ENCODE results near the gene LRRN1.

LRRN1 gene

DNA sequence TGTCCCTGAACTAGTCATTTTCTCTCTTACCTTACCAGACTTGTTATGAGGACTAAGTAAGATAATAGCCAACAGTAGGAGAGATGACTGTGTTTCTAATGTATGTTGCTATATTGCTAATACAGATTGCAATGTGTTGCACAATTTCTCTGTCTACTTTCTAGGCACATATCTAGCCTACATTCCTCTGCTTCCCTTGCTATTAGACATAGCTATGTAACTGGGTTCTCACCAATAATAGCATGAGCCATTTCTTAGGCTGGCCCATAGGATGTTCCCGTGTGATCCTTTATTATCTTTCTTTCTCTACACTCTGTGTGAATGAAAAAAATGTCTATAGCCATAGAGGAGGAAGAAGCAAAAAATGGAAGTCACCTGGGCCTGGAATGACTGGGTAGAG, 6.8 kb upstream of the LRRN1 start:
- no peak for DNase-seq
- no peaks in the 10 kb centered on the region for H3K9me3 ChIP-seq (replicated peaks; ENCODE audit: insufficient read depth, low read length)
- no peaks in the 10 kb centered on the region for H3F3A ChIP-seq (ENCODE audit: insufficient read depth, low read length)
- no peaks in the 10 kb centered on the region for H3K36me3 ChIP-seq (replicated peaks; ENCODE audit: insufficient read depth, low read length)
- H3K27ac ChIP-seq (ENCODE audit: low read length), result no peak overlapping the region
- H3K4me1 ChIP-seq (ENCODE audit: low read length), result no peaks in the 10 kb centered on the region
- no peaks in the 10 kb centered on the region for H4K20me1 ChIP-seq (ENCODE audit: insufficient read depth, low read length)
- no peak for TF ChIP-seq EZH2 (optimal IDR thresholded peaks at IDR 0.05; ENCODE audit: low read depth, low read length)
- TF ChIP-seq, protein P1, sequence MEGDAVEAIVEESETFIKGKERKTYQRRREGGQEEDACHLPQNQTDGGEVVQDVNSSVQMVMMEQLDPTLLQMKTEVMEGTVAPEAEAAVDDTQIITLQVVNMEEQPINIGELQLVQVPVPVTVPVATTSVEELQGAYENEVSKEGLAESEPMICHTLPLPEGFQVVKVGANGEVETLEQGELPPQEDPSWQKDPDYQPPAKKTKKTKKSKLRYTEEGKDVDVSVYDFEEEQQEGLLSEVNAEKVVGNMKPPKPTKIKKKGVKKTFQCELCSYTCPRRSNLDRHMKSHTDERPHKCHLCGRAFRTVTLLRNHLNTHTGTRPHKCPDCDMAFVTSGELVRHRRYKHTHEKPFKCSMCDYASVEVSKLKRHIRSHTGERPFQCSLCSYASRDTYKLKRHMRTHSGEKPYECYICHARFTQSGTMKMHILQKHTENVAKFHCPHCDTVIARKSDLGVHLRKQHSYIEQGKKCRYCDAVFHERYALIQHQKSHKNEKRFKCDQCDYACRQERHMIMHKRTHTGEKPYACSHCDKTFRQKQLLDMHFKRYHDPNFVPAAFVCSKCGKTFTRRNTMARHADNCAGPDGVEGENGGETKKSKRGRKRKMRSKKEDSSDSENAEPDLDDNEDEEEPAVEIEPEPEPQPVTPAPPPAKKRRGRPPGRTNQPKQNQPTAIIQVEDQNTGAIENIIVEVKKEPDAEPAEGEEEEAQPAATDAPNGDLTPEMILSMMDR (IDR thresholded peaks at IDR 0.05; ENCODE audit: low read length), result no peak
- no peaks in the 10 kb centered on the region for H3K79me2 ChIP-seq (ENCODE audit: low read length)
- H3K27me3 ChIP-seq (replicated peaks; ENCODE audit: insufficient read depth, low read length), result no peaks in the 10 kb centered on the region
- no peak overlapping the region for H3K4me3 ChIP-seq (ENCODE audit: low read length)
- no peaks in the 10 kb centered on the region for H3K9me2 ChIP-seq (replicated peaks; ENCODE audit: insufficient read depth, low read length)
- H3K4me2 ChIP-seq (ENCODE audit: low read depth, low read length), result no peak overlapping the region
- no peak overlapping the region for H3K9ac ChIP-seq (ENCODE audit: low read length)
- H2AFZ ChIP-seq (ENCODE audit: low read length), result no peak overlapping the region

DNA sequence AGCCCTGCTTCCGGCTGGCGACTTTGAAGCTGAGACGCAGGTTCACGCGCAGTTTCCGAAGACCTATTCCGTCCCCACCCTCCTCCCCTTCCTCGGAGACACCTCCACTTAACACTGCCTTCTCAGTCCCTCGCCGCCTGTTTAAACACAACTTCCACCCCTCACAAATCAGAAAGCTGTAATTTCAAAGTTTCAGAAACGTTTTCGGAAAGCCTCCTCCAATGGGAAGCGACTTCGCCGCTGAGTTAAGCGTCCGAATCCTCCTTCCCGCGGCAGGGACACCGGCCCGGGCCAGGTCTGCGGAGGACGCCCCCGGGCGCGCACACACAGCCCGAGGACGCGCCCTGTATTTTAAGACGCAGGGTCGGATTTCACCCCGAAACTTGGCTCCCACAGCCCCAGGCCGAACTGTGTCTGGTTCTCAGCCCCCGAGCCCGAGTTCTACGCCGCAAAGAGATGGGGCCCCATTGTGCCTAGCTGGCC, 559 bp upstream of the LRRN1 start:
- TF ChIP-seq EZH2phosphoT487 (IDR thresholded peaks at IDR 0.05; ENCODE audit: low read length), result no peak
- no peaks in the 10 kb centered on the region for H3K4me1 ChIP-seq (ENCODE audit: low read length)
- H3K9me2 ChIP-seq (replicated peaks; ENCODE audit: insufficient read depth, low read length), result no peaks in the 10 kb centered on the region
- H3K4me3 ChIP-seq (ENCODE audit: low read length), result peak overlapping the region; percentile 77
- H3F3A ChIP-seq (ENCODE audit: insufficient read depth, low read length), result peaks cover 7% of the 10 kb centered on the region; the same call in 1 of the 2 replicates
- no peaks in the 10 kb centered on the region for H3K36me3 ChIP-seq (replicated peaks; ENCODE audit: insufficient read depth, low read length)
- DNase-seq, result peak; percentile 69
- peak overlapping the region; percentile 71; the same call in 1 of the 2 replicates for H3K27ac ChIP-seq (ENCODE audit: low read length)
- peak overlapping the region; percentile 90 for H2AFZ ChIP-seq (ENCODE audit: low read length)
- H3K9me3 ChIP-seq (replicated peaks; ENCODE audit: insufficient read depth, low read length), result no peaks in the 10 kb centered on the region
- no peaks in the 10 kb centered on the region for H4K20me1 ChIP-seq (ENCODE audit: insufficient read depth, low read length)
- H3K79me2 ChIP-seq (ENCODE audit: low read length), result no peaks in the 10 kb centered on the region
- no peaks in the 10 kb centered on the region for H3K27me3 ChIP-seq (replicated peaks; ENCODE audit: insufficient read depth, low read length)
- peak overlapping the region; percentile 72 for H3K9ac ChIP-seq (ENCODE audit: low read length)
- H3K4me2 ChIP-seq (ENCODE audit: low read depth, low read length), result peak overlapping the region; percentile 78

DNA sequence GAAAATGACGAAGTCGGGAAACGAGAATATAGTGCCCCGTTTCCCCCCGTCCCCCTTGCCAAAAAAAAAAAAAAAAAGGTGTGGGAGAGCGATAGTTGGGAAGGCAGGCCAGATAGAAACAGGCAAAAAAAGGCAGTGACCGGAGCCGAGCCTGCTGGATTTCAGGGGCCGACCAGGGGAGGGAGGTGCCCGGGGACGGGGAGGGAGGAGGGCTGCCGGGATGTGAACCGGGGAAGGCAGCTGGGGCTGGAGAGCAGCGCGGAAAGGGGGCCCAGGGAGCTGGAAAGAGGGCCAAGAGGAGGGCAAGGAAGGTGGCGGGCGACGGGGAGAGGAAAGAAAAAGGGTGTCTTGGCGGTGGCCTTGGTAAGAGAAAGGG, 837 bp downstream of the LRRN1 start:
- peak overlapping the region; percentile 45; the same call in 1 of the 2 replicates for H3K27ac ChIP-seq (ENCODE audit: low read length)
- no peak for DNase-seq
- peaks cover 7% of the 10 kb centered on the region; the same call in 1 of the 2 replicates for H3F3A ChIP-seq (ENCODE audit: insufficient read depth, low read length)
- TF ChIP-seq, protein P1 (IDR thresholded peaks at IDR 0.05; ENCODE audit: low read length), result no peak
- no peak for TF ChIP-seq EZH2 (optimal IDR thresholded peaks at IDR 0.05; ENCODE audit: low read depth, low read length)
- TF ChIP-seq EZH2phosphoT487 (IDR thresholded peaks at IDR 0.05; ENCODE audit: low read length), result no peak
- no peaks in the 10 kb centered on the region for H4K20me1 ChIP-seq (ENCODE audit: insufficient read depth, low read length)
- no peaks in the 10 kb centered on the region for H3K36me3 ChIP-seq (replicated peaks; ENCODE audit: insufficient read depth, low read length)
- H2AFZ ChIP-seq (ENCODE audit: low read length), result peak overlapping the region; percentile 93
- no peaks in the 10 kb centered on the region for H3K9me2 ChIP-seq (replicated peaks; ENCODE audit: insufficient read depth, low read length)
- H3K27me3 ChIP-seq (replicated peaks; ENCODE audit: insufficient read depth, low read length), result no peaks in the 10 kb centered on the region
- no peaks in the 10 kb centered on the region for H3K79me2 ChIP-seq (ENCODE audit: low read length)
- peak overlapping the region; percentile 90 for H3K4me2 ChIP-seq (ENCODE audit: low read depth, low read length)
- H3K4me3 ChIP-seq (ENCODE audit: low read length), result peak overlapping the region; percentile 88
- peak overlapping the region; percentile 61; the same call in 1 of the 2 replicates for H3K9ac ChIP-seq (ENCODE audit: low read length)
- no peaks in the 10 kb centered on the region for H3K9me3 ChIP-seq (replicated peaks; ENCODE audit: insufficient read depth, low read length)
- H3K4me1 ChIP-seq (ENCODE audit: low read length), result no peaks in the 10 kb centered on the region

DNA sequence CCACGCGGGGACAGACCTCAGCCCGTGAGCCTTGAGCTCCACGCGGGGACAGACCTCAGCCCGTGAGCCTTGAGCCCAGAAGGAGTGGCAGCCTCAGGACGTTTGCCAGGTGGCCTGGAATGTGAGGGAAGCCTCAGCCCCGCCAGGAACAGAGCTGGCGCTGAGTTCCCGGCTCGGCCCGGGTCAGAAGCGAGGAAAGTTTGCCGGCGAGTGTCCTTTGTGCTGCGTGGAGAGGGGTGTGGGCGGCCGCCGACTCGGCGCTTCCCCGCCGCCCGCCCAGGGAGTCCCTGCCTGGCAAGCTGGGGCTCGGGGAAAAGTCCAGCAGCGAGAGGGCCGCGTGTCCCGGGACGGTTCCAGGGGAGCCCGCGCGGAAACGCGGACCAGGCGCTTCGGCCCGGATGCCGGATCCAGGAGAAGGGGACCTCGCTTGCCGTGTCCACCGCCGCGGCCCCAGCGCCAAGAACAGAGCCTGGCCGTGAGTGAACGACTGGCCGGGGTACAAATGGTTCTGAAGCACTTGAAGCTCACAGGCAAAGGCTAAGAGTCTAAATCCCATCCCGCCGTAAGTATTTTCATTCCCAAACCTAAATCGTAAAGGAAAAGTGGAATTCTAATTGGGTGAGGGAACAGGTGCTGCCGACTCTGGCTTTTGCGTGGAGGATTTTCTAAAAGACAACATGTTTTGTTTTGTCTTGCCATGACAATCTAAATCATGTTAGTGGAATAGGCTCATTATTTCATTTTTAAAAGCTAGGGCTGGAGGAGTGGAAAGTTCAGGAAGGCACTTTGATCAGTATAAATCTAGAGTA, 1.7 kb downstream of the LRRN1 start:
- TF ChIP-seq, protein P1 (IDR thresholded peaks at IDR 0.05; ENCODE audit: low read length), result no peak
- TF ChIP-seq EZH2phosphoT487 (IDR thresholded peaks at IDR 0.05; ENCODE audit: low read length) (no peak), EZH2 (optimal IDR thresholded peaks at IDR 0.05; ENCODE audit: low read depth, low read length) (no peak)
- no peak for DNase-seq

More for the DNA sequence above, 1.7 kb downstream of the LRRN1 start:
- H3K9me3 ChIP-seq (replicated peaks; ENCODE audit: insufficient read depth, low read length), result no peaks in the 10 kb centered on the region
- H3K4me1 ChIP-seq (ENCODE audit: low read length), result no peaks in the 10 kb centered on the region
- H3K4me2 ChIP-seq (ENCODE audit: low read depth, low read length), result peak overlapping the region; percentile 90; the same call in 1 of the 2 replicates
- H2AFZ ChIP-seq (ENCODE audit: low read length), result no peak overlapping the region
- H3K9me2 ChIP-seq (replicated peaks; ENCODE audit: insufficient read depth, low read length), result no peaks in the 10 kb centered on the region
- peak overlapping the region; percentile 88; the same call in 1 of the 2 replicates for H3K4me3 ChIP-seq (ENCODE audit: low read length)
- no peaks in the 10 kb centered on the region for H4K20me1 ChIP-seq (ENCODE audit: insufficient read depth, low read length)
- H3K79me2 ChIP-seq (ENCODE audit: low read length), result no peaks in the 10 kb centered on the region
- H3K9ac ChIP-seq (ENCODE audit: low read length), result no peak overlapping the region
- no peaks in the 10 kb centered on the region for H3K36me3 ChIP-seq (replicated peaks; ENCODE audit: insufficient read depth, low read length)
- peaks cover 7% of the 10 kb centered on the region; the same call in 1 of the 2 replicates for H3F3A ChIP-seq (ENCODE audit: insufficient read depth, low read length)
- H3K27ac ChIP-seq (ENCODE audit: low read length), result no peak overlapping the region
- H3K27me3 ChIP-seq (replicated peaks; ENCODE audit: insufficient read depth, low read length), result no peaks in the 10 kb centered on the region

Data from MM.1S (cell line).